Fibroblast of pulmonary artery (primary cell): ENCODE measurements around the gene MALT1.
A peak's percentile ranks its signal among the peaks of the same experiment; 100 is the strongest.

Source experiments
- DNase-seq: peaks from one replicate; pipeline ENCODE4 v3.0.0-alpha.2; 2010; ENCODE audit warnings: low read depth
- H3K4me3 ChIP-seq: replicated peaks from 2 replicates; pipeline ENCODE4 v1.5.1; 2011; ENCODE audit warnings: low read depth, mild to moderate bottlenecking, control low read depth, low read length, moderate library complexity
- TF ChIP-seq, protein P1 (sequence below): IDR thresholded peaks from 2 replicates; pipeline ENCODE4 v1.5.1; 2011; ENCODE audit warnings: mild to moderate bottlenecking, control low read depth, low read length, inconsistent platforms; ENCODE audit errors: missing control alignments

MALT1 gene

GRCh38 chr18:58674159-58674558 lies 2.9 kb downstream of the MALT1 start:
- TF ChIP-seq, protein P1, sequence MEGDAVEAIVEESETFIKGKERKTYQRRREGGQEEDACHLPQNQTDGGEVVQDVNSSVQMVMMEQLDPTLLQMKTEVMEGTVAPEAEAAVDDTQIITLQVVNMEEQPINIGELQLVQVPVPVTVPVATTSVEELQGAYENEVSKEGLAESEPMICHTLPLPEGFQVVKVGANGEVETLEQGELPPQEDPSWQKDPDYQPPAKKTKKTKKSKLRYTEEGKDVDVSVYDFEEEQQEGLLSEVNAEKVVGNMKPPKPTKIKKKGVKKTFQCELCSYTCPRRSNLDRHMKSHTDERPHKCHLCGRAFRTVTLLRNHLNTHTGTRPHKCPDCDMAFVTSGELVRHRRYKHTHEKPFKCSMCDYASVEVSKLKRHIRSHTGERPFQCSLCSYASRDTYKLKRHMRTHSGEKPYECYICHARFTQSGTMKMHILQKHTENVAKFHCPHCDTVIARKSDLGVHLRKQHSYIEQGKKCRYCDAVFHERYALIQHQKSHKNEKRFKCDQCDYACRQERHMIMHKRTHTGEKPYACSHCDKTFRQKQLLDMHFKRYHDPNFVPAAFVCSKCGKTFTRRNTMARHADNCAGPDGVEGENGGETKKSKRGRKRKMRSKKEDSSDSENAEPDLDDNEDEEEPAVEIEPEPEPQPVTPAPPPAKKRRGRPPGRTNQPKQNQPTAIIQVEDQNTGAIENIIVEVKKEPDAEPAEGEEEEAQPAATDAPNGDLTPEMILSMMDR = no peak
- no peak for DNase-seq
- no peak overlapping the region for H3K4me3 ChIP-seq

DNA sequence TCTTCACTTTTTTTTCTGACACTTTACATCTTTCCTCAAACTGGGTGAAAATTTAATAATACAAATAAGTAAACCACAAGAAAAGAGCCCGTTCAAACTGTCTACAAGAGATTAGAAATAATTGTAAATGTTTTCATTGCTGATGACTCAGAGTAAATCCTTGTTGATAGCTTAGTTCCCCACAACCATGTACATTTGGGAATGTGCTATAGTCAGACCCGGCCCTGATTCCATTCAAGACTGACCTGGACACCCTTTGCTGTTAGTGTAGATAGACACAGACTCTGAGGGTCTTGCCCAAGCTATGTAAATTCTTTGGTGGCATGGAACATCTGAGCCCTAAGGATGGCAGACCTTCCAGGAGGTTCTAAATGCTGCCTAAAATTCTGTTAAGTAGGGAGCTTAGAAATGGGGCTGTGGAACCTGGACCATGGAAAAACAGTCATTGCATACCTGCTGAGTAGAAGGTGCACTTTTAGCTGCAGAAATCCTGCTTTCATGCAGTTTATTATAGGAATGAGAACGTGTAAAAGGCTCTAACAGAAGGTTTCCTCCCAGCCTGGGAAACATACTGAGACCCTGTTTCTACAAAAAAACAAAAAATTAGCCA lies 3.7 kb downstream of the MALT1 start:
- TF ChIP-seq, protein P1 = no peak
- no peak overlapping the region for H3K4me3 ChIP-seq
- peak; percentile 12 for DNase-seq

DNA sequence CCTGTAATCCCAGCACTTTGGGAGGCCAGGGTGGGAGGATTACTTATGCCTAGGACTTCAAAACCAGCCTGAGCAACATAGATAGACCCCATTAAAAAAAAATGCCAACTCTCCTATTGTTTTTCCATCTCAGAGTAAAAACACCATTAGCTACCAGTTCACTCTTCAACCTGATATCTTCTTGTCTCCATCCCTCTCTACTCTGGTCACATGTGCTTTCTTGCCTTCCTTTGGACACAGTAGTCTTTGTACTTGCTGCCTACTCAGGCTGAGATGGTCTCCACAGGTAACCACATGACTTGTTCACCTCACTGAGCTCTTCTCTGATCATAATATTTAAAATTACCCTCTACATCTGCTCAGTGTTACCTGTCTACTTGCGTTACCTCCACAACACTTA lies 5.0 kb downstream of the MALT1 start:
- H3K4me3 ChIP-seq = no peak overlapping the region
- TF ChIP-seq, protein P1 = no peak
- DNase-seq = no peak

DNA sequence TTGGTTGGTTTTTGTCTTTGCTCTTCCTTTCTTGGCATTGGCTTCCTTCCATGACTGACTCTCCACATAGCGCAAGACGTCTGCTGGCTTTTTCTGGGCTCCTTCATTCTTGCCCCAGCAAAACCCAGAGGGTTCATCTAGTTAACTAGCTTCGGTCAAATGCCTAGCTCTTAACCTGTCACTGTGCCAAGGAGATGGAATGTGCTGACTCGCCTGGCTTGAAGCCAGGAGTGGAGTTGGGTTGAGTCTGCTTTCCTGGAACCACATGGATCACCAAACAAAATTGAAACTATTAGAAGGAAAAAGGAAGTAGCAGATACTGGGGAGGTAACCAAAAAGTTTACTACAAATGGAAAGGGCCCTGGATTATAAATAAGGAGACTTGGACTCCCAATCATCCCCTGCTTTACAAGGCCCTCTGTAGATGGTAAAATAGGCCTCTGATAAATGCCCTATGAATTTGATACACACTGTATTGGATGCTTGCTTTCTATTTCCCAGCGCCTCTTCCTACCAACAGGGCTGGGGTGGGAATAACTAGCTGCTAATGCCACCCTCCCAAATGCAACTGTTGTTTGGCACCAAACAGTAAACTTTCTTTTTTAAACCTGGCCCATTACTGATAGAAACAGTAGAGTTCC lies 11.3 kb downstream of the MALT1 start:
- peak; percentile 88 for DNase-seq
- no peak overlapping the region for H3K4me3 ChIP-seq
- TF ChIP-seq, protein P1 = no peak

GRCh38 chr18:58687871-58688308 lies 16.6 kb downstream of the MALT1 start:
- TF ChIP-seq, protein P1 = no peak
- DNase-seq = no peak
- no peak overlapping the region for H3K4me3 ChIP-seq

DNA sequence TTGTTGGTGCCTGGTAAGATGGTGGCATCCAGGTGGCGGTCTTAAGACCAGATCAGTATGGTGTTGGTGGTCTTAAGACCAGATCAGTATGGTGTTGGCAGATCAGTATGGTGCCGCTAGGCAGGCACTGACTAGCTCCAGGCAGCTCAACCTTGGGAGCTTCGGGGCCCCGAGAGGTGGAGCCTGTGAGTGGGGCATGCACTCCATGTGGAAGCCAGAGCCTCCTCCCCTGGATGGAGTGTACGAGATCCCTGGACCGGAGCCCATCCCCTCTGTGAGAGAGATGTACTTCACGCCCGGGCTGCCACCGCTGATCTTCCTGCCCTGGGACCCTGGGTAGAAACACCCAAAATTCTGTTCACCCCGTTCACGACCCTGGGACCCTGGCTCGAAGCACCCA lies 19.0 kb downstream of the MALT1 start:
- TF ChIP-seq, protein P1 = no peak
- H3K4me3 ChIP-seq = no peak overlapping the region

DNA sequence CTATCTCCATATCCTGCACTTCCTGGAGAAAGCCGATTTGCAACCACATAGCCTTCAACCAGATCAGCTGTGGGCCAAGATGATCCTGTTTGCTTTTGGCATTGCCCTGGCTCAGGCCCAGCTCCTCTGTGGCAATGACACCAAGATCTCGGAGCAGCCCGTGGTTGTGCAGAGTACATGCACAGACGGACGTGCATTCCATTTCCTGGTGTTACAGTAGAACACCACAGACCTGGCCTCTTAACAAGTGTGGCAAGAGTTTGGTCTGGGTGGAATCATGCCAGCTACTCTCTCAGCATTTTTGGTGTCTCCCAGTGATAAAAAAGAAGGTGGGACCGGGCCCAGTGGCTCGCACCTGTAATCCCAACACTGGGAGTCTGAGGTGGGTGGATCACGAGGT lies 20.0 kb downstream of the MALT1 start:
- DNase-seq = no peak
- TF ChIP-seq, protein P1 = no peak

More for the DNA sequence above, 19.0 kb downstream of the MALT1 start:
- no peak for DNase-seq

More for the DNA sequence above, 20.0 kb downstream of the MALT1 start:
- H3K4me3 ChIP-seq = no peak overlapping the region
